NCI-H2171 (cell line): Measurements from ENCODE around the gene STRBP.

ENCODE experiments used
- DNase-seq: peaks from one replicate; lab custom pipeline; 2025; lab: John Stamatoyannopoulos, UW

STRBP gene

GRCh38 chr9:123129423-123129822, 139.0 kb downstream of the STRBP start:
- DNase-seq: no peak

- DNase-seq: no peak
Observed at GRCh38 chr9:123128591-123128990, 139.8 kb downstream of the STRBP start.

- DNase-seq: no peak
Observed at GRCh38 chr9:123127512-123128075, 140.8 kb downstream of the STRBP start.

- DNase-seq: no peak
Observed at GRCh38 chr9:123121457-123121856, 146.9 kb downstream of the STRBP start.

- no peak for DNase-seq
Observed at GRCh38 chr9:123120953-123121352, 147.4 kb downstream of the STRBP start.

GRCh38 chr9:123120131-123120530, 148.3 kb downstream of the STRBP start:
- no peak for DNase-seq

GRCh38 chr9:123119566-123119965, 148.8 kb downstream of the STRBP start:
- no peak for DNase-seq

- DNase-seq: no peak
Observed at GRCh38 chr9:123116036-123116435, 152.3 kb downstream of the STRBP start.

- DNase-seq: no peak
Observed at GRCh38 chr9:123115146-123115913, 153.1 kb downstream of the STRBP start.

GRCh38 chr9:123113185-123113584, 155.2 kb downstream of the STRBP start:
- DNase-seq: no peak

GRCh38 chr9:123112015-123112975, 156.1 kb downstream of the STRBP start:
- no peak for DNase-seq

GRCh38 chr9:123111427-123112014, 156.9 kb downstream of the STRBP start:
- no peak for DNase-seq

GRCh38 chr9:123109540-123110279, 158.7 kb downstream of the STRBP start:
- no peak for DNase-seq

- no peak for DNase-seq
Observed at GRCh38 chr9:123108976-123109375, 159.4 kb downstream of the STRBP start.

- no peak for DNase-seq
Observed at GRCh38 chr9:123107639-123108285, 160.6 kb downstream of the STRBP start.

GRCh38 chr9:123105490-123105889, 162.9 kb downstream of the STRBP start:
- no peak for DNase-seq

GRCh38 chr9:123104807-123105206, 163.6 kb downstream of the STRBP start:
- DNase-seq: no peak

GRCh38 chr9:123102375-123103113, 165.8 kb downstream of the STRBP start:
- no peak for DNase-seq

- no peak for DNase-seq
Observed at GRCh38 chr9:123099548-123099947, 168.8 kb downstream of the STRBP start.

- DNase-seq: no peak
Observed at GRCh38 chr9:123099042-123099441, 169.3 kb downstream of the STRBP start.
